T47D (cell line): Measurements from ENCODE around the gene ALDH5A1.

Source experiments
- DNase-seq, 2 experiments: peaks; one replicate each; pipeline versions ENCODE4 v3.0.0 to v3.0.0-alpha.2; 2011 to 2012; ENCODE audit warnings: low read depth in 1 of 2, low spot score in 1 of 2
- JUND ChIP-seq: IDR thresholded peaks from 2 replicates; pipeline ENCODE4 v1.6.1; 2012; ENCODE audit warnings: low read depth
- in situ Hi-C: cut with HindIII; loops from 2 replicates; pipeline ENCODE4 v1.10.0; 2016; ENCODE audit warnings: low sequenced_read_pairs, low pct_unique_long_range_greater_than_20kb

The ALDH5A1 gene

DNA sequence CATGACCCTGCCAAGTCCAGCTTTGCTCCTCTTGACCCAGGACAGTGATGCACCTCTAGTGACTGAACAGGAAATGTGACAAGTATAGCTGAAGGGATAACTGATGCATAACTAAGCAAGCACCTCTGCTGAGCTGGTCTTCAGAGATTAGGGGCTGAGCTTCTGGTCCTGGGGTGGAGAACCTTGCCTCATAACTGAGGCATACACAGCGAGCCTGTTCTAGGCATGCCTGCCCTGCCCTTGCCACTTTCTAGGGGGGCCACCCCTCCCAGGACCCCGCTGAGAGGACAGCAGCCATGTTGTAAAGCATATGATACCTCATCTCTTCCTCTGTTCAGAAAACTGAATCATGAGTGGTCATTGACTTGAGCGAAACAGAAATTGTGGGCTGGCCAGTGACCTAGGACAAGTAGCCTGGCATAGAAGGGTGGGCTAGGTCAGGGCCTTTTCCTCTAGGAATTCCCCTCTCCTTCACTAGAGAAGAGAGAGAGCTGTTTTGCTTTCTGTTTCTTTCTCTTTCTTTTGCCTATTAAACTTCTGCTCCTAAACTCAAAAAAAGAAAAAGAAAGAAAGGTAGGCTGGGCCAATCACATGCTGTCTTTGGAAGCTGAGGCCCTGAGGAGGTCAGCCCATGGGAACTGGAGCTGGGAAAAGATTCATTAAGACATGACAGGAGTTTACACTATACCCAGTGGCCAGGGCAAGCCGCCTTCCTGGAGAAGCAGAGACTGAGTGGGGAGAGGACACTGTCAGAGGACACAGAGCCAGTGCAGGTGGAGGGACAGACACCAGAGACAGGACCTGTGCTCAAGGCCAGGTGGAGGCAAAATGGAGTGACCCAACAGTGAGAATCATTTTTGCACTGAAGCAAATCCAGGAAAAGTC is 23.1 kb downstream of the ALDH5A1 start:
- in situ Hi-C loops = no loop called here
- TF ChIP-seq JUND = no peak
- DNase-seq = no peak

DNA sequence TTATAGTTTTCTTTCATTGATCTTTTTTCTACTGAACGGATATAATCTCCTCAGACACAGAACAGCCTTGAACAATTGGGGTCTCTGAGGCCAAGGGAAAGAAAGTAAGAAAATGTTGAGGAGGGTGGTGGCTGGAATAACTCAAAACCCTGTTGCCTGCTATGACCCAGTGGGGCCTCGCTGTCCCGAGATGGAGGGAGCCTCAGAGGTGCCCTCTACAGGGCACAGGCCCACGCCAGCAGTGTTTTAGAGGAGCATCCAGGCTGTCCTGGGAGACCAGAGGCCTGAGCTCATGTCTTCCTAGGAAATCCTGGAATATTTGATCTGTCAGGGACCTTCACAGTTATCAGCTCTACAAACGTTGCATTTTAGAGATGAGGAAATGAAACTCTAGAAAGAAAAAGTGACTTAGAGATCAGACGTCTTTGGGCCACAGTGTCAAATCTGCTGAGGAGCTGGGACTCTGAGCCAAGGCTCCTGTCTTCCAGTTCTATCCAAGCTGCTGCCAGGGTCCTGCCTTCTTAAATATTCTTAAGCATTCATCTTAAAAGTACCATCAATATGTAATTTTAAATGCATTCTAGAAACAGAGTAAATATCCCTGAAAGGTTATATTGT is 26.3 kb downstream of the ALDH5A1 start:
- TF ChIP-seq JUND = no peak
- peak; percentile 60 to 67 for DNase-seq
- in situ Hi-C loops = no loop called here

DNA sequence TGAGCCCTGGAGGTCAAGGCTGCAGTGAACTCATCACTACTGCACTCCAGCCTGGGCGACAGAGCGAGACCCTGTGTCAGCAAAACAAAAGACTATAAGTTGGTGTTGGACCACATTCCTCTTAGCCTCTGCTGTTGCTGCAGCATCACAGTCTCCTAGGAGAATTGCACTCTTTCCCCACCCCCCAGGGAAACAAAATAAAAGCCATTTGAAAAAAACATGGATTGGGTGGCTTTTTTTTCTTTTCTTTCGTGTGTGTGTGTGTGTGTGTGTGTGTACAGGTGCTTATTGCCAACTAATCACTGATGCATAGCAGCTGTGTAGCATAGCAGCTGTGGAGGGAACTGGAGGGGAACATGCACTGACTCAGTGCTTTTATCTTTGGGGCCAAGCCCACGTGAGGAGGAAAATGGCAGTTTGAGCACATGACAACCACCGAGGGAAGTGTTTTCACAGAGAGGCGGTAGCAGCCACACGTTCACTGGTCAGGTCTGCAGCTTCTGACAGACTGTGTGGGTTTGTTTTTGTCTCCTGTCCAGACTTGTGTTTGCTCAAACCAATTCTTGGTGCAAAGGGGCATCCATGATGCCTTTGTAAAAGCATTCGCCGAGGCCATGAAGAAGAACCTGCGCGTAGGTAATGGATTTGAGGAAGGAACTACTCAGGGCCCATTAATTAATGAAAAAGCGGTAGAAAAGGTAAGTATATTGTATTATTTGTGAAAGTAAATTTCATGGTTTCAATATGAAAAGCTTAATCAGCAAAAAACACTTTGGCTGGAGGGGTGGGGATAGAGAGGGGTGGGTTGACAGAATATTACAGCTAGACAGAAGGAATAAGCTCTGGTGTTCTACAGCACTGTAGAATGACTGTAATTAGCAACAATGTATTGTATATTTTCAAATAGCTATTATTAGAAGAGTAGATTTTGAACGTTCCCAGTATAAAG is 27.7 kb downstream of the ALDH5A1 start:
- no peak for DNase-seq
- in situ Hi-C loops = no loop called here
- no peak for TF ChIP-seq JUND

DNA sequence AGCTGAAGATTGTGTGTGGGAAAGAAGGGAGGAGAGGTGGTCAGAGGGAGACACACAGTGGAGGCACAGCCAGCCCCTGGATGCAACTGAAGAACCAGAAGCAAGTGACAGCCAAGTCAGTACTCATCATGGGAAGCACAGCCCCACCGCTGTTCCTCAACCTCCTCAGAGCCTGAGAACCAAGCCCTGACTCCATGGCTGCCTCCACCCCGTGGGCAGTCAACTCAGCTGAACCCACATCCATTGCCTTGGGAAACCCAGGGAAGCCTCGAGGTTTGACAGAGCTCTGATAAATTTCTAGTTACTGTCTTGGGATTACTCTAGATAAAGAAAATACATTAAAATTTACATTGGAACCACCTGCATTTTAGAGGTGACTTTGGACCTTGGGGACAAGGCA is 29.6 kb downstream of the ALDH5A1 start:
- in situ Hi-C loops = no loop called here

DNA sequence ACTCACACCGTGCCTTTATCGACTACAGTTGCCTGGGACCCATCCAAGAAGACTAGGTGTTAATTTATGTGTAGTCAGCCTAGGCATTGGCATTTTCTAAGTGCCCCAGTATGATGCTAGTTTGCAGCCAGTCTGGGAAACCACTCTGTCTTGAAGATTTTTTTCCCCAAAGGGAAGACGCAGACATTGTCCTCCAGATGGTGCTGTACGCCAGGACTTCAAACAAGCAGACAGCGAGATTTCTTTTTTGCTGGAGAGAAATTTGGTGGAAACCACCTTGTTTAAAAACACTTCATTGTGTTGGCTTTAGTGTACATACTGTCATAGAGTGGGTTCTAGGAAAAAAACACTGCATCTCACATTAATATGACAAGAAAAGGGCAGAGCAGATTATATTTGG is 30.0 kb downstream of the ALDH5A1 start:
- in situ Hi-C loops = no loop called here
- peak; percentile 34 to 79 for DNase-seq

More for the DNA sequence above, 29.6 kb downstream of the ALDH5A1 start:
- TF ChIP-seq JUND = no peak
- DNase-seq = no peak

DNA sequence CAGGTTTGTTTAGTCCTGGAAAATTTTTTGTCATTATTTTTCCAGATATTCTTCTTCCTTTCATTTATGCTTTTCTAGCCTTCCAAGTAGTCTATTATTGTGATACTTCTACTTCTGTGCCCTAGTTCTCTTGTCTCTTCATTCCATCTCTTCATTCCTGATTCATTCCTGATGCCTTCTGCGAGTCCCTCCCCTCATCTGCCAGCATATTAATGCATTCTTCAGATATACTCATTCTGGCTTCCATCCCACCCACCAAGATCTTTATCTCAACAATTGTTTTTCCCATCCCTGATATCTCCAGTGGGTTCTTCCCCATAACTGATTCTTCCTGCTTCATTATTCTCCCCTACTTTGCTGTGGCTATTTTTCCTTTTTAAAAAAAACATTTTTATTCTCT is 35.2 kb downstream of the ALDH5A1 start:
- DNase-seq = no peak
- in situ Hi-C loops = no loop called here
- TF ChIP-seq JUND = no peak

More for the DNA sequence above, 30.0 kb downstream of the ALDH5A1 start:
- no peak for TF ChIP-seq JUND

DNA sequence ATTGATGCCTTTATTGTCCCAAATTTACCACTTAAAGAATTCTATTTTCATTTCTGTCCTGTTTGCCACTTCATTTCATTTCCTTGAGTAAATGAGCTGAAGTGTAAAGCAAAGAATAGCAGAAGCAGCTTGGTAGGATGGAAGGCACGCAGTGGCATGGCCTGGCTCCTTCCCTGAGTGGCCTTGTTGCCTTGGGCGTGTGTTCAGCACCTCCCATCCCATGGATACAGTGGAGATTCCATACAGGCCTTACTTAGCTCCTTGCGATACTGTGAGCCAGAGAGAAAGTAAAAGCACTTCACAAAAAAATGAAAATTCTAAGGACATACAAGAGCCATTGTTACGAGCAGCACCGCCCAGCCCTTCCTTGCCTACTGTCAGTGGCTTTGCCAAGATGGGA is 39.6 kb downstream of the ALDH5A1 start:
- in situ Hi-C loops = no loop called here
- DNase-seq = no peak
- no peak for TF ChIP-seq JUND

DNA sequence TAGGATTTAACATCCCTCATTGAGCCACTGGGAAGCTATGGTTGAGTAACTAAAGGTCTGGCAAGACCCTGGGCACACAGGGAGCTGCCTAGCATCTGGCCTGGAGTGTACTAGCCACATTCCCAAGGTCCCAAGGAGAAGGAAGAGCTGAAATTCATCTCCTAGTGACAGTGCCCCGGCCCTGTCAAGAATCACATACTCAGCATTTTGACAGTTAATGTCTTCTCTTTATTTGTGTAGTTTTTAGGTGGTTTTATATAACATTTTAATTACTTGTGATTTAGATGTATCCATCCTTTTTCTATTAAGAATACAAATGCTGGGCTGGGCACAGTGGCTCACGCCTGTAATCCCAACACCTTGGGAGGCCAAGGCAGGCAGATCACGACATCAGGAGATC is 40.4 kb downstream of the ALDH5A1 start:
- in situ Hi-C loops = no loop called here
- no peak for DNase-seq
- no peak for TF ChIP-seq JUND

DNA sequence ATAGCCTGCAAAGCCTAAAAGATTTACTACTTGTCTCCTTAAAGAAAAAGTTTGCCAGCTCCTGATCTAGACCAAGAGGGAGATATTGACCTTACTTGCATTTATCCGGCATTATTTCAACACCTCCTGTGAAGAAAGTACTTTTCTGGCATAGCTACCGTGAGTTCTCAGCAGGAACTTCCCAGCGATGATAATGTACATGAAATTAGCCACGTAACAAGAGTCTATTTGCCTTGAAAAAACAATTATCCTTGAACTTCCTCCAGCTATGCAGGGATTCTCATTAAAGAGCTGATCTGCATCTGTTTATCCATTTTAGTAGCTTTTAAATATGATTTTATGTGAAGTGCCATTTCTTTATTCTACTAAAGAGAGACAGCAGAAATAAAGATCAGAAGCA is 41.7 kb downstream of the ALDH5A1 start:
- no peak for TF ChIP-seq JUND
- in situ Hi-C loops = no loop called here
- DNase-seq = no peak

DNA sequence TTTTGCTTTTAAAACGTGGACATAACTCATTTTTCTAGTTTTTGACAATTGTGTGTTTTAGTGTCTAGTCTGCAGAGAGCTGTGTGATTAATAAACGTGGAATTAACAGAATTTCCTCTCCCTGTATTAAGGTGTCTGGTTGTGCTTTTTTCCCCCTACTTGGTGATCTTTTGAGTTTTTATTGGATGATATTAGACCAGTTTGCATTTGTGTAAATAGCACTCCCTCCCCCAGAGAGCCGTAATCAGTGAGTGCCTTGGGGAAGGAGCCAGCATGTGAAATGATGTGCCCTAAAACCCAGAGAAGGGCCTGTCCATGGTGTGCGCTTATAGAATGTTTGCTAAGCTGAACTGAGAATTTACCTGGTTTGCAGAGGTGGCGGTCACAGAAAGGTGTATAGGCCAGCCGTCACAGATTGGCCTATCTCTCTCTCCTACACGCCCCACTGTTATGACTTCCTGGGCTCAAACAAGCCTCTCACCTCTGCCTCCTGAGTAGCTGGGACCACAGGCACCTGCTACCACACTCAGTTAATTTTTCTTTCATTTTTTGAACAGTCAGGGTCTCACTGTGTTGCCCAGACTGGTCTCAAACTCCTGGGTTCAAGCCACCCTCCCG is 42.4 kb downstream of the ALDH5A1 start:
- in situ Hi-C loops = no loop called here
- DNase-seq = no peak
- no peak for TF ChIP-seq JUND

DNA sequence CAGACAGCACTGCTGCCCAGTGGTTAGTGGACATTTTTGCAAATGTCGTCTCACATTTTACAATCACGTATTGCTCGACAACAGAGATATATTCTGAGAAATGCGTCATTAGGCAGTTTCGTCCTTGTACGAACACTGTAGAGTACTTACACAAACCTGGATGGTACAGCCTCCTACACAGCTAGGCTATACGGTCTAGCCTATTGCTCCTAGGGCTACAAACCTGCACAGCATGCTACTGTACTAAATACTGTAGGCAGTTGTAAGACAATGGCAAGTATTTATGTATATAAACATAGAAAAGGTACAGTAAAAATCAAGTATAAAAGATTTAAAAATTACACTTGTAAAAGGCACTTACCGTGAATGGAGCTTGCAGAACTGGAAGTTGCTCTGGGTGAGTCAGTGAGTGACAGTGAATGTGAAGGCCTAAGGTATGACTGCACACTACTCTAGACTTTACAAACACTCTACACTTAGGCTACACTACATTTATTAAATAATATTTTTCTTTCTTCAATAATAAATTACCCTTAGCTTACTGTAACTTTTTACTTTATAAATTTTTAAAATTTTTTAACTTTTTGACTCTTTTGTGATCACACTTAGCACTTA is 43.1 kb downstream of the ALDH5A1 start:
- DNase-seq = no peak
- TF ChIP-seq JUND = no peak
- in situ Hi-C loops = no loop called here

DNA sequence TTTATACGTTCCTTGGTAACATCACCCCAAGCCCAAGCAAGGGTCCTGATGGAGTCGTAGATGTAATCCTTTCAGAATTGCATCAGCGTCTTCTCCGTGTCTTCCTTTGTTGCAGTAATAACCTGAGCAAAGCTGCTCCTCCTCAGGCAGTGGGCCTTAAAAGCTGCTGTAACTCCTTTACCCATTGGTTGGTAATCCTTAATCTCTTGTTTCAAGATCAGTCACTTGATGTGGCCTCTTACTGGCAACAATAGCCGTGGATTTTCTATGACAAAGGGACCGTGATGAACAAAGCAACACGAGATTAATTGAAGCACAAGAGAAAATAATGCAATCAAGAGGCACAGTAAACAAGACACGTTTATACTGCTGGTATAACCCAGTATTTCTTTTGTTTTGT is 44.6 kb downstream of the ALDH5A1 start:
- in situ Hi-C loops = no loop called here
- no peak for DNase-seq
- TF ChIP-seq JUND = no peak
